SH-SY5Y (cell line): ENCODE measurements around the gene SELENOO.

Source experiments
- GATA2 ChIP-seq: IDR thresholded peaks from 2 replicates; pipeline ENCODE4 v1.6.1; 2011; ENCODE audit warnings: mild to moderate bottlenecking, low read depth, low read length
- GATA3 ChIP-seq: IDR thresholded peaks from 2 replicates; pipeline ENCODE4 v1.6.1; 2011; ENCODE audit warnings: low read depth, mild to moderate bottlenecking, low read length, moderate library complexity

The SELENOO gene

DNA sequence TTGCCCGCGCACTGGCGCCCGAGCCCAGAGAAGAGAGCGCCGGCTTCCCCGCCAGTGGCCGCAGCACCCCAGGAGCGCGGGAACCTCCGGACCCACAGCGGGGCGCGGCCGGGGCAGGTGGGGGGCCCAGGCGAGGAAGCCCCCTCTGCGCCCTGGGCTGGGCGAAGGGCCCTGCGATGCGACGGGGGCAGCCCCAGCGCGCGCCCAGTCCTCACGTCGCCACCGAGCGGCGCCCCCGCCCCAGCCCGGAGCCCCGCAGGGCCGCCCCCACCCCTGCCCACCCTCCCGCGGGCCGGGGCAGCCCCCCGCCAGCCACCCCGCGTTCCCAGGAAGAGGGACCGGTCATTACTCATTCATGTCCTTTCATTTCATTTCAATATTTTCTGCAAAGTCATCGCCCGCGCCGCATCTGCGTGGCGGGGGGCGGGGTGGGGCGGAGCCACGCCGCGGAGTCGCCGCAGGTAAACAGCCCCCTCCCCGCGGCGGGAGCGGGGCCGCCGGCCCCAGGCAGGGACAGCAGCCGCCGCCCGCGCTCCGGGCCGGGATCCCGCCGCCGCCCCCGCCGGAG lies 31.0 kb upstream of the SELENOO start:
- TF ChIP-seq GATA2 = no peak
- TF ChIP-seq GATA3 = no peak

DNA sequence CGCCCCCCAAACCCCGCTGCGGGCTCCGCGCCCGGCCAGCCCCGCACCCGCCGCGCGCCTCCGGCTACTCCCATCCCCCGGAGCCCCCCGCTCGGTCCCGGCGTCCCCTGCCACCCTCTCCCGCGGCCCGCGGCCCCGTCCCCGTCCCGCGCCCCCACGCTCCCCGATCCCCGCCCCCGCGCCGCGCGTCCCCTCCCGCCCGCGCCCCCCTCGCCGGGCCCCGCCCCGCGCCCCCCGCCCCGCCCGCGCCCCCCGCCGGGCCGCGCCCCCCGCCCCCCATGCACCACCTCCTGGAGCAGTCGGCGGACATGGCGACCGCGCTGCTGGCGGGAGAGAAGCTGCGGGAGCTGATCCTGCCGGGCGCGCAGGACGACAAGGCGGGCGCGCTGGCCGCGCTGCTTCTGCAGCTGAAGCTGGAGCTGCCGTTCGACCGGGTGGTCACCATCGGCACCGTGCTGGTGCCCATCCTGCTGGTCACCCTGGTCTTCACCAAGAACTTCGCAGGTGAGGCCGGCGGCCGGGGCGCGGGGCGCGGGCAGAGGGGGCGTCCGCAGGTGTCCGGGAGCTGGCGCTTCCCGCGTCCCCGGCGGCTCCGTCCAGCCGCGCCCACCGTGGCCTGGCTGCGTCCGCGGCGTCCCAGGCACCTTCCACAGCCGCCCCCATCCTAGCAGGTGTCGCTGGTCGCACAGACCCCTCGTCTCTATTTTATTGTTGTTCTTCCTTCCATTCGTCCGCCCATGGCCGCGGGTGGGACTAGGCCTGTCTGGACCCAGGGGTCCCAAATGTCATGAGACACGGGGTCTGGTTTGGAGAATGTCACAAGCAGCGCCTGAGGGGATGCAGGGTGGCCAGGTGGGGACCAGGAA lies 30.1 kb upstream of the SELENOO start, which contains the start of gene PANX2:
Gene PANX2, plus strand, starts transcription at position 279 of the 866 bp plus-strand sequence. Its CDS starts 0 bp downstream, at position 279.
- TF ChIP-seq GATA2 = no peak
- TF ChIP-seq GATA3 = no peak

DNA sequence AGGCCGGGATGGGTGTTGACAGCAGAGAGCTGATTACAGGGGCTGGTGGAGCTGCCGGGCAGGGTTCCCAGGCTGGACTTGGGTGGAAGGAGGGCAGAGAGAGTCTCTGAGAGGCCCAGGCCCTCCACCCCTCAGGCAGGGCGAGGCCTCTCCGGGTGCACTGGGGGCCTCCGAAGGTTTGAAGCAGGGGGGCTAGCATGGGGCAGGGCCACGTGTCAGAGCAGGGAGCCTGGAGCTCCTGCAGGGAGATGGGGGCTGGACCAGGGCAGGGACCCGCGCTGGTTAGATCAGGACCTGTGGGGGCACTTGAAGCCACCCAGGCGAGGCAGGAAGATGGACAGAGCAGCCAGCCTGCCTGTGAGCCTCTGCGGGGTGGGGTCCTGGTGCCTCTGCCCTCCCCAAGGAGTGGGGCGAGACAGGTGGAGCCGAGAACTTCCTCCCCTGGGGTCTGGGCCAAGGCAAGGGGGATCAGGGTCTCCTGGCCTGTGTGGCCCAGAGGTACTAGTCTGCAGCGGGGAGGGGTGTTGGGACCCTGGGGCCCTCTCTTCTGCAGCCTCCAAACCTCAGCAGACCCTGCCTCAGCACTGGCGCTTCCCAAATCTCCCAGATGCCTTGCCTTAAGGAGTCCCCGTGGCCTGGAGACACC lies 29.4 kb upstream of the SELENOO start:
- TF ChIP-seq GATA3 = no peak
- TF ChIP-seq GATA2 = no peak

DNA sequence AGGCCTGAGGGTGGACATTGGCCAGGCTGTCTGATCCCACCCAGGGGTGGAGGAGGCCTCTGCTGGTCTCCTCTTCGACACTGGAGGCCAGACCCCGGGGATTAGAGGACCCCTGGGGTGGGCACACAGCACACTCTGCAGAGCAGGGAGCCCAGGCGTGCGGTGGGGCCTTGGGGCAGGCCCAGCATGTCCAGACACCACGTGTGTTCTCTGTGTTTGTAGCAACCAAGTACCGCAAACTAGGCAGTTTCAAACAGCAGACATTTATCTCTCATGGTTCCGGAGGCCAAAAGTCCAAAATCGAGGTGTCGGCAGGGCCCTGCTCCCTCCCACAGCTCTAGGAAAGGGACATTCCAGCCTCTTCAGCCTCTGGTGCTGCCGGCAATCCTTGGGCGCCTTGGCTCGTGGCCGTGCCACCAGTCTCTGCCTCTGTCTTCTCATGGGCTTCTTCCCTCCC lies 28.8 kb upstream of the SELENOO start:
- TF ChIP-seq GATA3 (no peak), GATA2 (no peak)

DNA sequence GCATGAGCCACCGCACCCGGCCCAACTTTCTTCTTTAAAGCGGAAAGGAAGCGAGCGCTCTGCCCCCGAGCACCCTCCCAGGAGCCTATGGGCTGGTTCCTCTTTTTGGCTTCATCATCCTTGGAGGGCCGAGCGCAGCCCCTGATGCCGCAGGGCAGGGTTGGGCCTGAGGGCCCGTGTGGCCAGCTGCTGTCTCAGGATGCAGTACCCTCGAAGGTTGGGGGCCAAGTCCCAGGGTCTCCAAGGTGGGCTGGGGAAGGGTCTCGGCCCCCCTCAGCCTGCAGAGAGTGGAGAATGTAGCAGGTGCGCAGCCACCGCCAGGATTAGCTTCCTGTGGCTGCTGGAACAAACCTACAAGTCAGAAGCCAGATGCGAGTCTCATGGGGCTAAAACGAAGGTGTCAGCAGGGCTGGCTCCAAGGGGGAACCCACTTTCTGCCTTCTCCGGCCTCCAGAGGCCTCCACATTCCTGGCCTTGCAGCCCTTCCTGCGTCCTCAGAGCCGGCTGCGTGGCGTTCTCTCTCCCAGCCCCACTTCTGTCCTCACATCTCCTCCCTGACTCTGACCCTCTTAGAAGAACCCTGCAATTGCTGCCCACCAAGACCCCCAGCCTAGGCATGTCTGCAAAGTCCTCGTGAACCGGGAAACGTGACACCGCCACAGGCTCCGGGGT lies 27.4 kb upstream of the SELENOO start:
- no peak for TF ChIP-seq GATA3
- no peak for TF ChIP-seq GATA2

DNA sequence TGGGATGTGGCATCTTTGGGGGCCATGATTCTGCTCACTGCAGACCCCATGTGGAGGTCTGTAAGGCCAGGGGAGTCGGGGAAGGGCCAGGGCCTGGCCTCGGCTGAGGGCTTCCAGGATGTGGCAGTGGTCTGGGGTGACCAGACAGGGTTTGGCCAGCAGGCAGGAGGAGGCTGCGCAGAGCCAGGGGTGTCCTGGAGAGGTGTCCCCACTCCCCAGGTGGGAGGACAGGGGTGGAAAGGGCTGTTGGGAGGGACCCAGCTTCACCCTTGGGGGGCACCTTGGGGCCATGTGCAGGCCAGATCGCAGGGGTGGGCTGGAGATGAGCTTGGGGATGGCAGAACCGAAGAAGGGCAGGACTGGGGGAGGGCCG lies 26.8 kb upstream of the SELENOO start:
- TF ChIP-seq GATA3 = no peak
- no peak for TF ChIP-seq GATA2

DNA sequence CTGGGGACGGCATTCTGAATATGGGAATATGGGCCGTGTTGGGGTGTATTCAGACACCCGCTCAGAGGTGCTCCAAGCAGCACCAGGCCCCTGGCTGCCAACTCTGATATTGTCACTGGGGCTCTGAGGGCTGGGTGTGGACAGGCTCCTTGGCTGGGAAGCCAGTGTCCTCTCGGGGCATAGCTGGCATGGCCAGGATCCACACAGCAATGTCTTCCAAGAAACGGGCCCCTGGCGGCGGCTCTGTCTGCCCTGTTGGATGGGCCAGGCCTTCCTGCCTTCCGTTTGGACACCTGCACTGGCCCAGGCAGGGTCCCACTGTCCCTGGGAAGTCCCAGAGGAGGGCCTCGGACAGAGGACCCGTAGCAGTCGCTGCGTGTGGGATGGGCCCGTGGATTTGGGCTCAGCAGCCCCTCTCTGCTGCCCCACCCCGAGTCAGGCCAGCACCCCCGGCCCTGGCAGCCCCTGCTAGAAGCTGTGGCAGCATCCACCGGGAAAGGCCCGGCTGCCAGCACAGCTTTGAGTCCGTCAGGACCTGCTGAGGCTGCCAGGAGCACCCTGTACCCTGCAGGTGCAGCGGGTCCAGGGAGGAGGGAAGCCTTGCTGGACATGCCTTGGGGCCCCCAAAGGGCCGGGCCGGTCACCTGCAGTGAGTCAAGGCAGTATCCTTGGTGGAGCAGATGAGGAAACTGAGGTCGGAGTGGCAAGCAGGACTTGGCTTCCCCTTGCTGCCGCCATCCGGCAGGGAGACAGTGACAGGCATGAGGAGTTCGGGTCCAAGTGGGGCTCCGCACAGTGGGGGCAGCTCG lies 26.2 kb upstream of the SELENOO start:
- TF ChIP-seq GATA3 (no peak), GATA2 (no peak)

DNA sequence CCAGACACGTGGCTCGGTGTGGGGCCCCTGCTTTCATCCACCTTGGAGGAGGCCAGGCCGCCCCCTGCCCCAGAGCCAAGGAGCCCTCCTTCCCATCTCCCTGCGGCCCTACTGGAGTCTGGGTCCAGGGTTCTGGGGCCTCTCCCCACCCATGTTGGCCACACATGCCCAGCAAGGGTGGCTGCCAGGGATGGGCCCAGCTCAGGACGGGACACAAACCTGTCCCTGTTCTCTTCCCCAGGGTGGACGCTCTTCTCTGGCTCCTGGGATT lies 25.7 kb upstream of the SELENOO start:
- TF ChIP-seq GATA3 = no peak
- TF ChIP-seq GATA2 = no peak

DNA sequence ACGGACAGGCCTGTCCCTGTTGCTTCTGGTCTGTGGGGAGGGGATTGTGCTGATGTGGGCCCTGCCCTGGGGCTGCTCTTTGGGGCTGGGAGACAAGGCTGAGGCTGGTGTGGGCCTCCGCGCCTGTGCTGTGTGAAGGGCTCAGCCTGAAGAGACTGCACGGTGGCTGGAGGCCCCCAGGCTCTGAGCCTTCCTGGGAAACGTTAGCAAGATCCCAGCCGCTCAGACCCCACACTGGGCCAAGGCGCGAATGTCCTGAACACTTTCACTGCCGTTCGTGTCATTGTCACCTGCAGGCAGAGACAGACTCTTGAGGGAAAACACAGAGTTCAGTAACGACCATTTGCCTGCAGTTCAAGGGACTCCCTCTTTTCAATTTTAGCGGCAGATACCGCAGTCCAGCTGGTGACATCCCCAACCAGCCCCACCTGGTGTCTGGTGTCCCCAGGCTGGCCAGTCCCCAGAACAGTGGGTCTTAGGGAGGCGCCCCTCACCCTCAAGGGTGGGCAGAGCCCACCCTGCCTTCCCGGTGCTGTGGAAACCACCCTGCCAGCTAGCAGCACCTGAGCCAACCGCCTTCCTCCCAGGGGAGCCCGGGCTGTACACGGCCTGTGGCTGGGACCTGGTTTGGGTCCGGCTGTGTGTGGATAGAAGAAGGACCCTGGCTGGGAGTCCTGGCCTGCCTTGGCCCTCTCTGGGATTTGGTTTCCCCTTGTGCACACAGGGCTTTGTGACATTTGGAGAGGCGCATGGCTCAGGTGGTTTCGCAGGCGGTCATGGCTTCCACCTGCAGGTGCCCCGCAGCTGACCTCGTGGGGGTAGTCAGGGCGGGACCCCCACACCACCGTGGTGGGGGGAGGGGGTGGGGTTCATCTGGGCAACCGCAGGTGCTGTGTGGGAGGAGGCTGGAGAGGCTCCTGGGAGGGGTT lies 24.6 kb upstream of the SELENOO start:
- TF ChIP-seq GATA2 (no peak), GATA3 (no peak)

DNA sequence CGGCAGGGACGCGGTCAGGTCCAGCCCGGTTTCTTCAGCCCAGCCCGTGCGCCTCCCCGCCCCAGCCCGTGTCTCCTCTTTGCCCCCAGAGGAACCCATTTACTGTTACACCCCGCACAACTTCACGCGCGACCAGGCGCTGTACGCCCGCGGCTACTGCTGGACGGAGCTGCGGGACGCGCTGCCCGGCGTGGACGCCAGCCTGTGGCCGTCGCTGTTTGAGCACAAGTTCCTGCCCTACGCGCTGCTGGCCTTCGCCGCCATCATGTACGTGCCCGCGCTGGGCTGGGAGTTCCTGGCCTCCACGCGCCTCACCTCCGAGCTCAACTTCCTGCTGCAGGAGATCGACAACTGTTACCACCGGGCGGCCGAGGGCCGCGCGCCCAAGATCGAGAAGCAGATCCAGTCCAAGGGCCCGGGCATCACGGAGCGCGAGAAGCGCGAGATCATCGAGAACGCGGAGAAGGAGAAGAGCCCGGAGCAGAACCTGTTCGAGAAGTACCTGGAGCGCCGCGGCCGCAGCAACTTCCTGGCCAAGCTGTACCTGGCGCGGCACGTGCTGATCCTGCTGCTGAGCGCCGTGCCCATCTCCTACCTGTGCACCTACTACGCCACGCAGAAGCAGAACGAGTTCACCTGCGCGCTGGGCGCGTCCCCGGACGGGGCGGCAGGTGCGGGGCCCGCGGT lies 23.8 kb upstream of the SELENOO start:
- no peak for TF ChIP-seq GATA3
- TF ChIP-seq GATA2 = no peak

DNA sequence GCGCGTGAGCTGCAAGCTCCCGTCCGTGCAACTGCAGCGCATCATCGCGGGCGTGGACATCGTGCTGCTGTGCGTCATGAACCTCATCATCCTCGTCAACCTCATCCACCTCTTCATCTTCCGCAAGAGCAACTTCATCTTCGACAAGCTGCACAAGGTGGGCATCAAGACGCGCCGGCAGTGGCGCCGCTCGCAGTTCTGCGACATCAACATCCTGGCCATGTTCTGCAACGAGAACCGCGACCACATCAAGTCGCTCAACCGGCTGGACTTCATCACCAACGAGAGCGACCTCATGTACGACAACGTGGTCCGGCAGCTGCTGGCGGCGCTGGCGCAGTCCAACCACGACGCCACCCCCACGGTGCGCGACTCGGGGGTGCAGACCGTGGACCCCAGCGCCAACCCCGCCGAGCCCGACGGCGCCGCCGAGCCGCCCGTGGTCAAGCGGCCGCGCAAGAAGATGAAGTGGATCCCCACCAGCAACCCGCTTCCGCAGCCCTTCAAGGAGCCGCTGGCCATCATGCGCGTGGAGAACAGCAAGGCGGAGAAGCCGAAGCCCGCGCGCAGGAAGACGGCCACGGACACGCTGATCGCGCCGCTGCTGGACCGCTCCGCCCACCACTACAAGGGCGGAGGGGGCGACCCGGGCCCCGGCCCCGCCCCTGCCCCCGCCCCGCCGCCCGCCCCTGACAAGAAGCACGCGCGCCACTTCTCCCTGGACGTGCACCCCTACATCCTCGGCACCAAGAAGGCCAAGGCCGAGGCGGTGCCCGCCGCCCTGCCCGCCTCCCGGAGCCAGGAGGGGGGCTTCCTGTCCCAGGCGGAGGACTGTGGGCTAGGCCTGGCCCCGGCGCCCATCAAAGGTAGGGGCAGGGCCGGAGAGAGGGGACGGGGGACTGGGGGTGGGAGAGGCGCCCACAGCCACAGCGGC lies 23.0 kb upstream of the SELENOO start:
- TF ChIP-seq GATA2 (no peak), GATA3 (no peak)
